ENCODE results near the gene UCK1.

UCK1 gene

GRCh38 chr9:131530920-131531832 is at the start of gene UCK1:
Gene UCK1, minus strand, starts transcription at chr9:131531263. Its CDS starts 89 bp downstream, at chr9:131531174.
- peak; percentile 55 to 68 for DNase-seq

GRCh38 chr9:131580358-131580757 is 49.3 kb upstream of the UCK1 start:
- DNase-seq: no peak

- DNase-seq: no peak
Observed at GRCh38 chr9:131579789-131580211, 48.7 kb upstream of the UCK1 start.

GRCh38 chr9:131578731-131579504 is 47.9 kb upstream of the UCK1 start:
- DNase-seq: peak; percentile 55 to 64

GRCh38 chr9:131578021-131578420 is 47.0 kb upstream of the UCK1 start:
- DNase-seq: no peak

GRCh38 chr9:131577005-131578000 is 46.2 kb upstream of the UCK1 start:
- DNase-seq: no peak

- no peak for DNase-seq
Observed at GRCh38 chr9:131575946-131576853, 45.1 kb upstream of the UCK1 start.

- DNase-seq: no peak
Observed at GRCh38 chr9:131574730-131575640, 43.9 kb upstream of the UCK1 start.

GRCh38 chr9:131567910-131568309 is 36.8 kb upstream of the UCK1 start:
- no peak for DNase-seq

GRCh38 chr9:131566158-131566557 is 35.1 kb upstream of the UCK1 start:
- DNase-seq: no peak

- DNase-seq: no peak
Observed at GRCh38 chr9:131565369-131565768, 34.3 kb upstream of the UCK1 start.

- no peak for DNase-seq
Observed at GRCh38 chr9:131562032-131562959, 31.2 kb upstream of the UCK1 start.

- DNase-seq: peak; percentile 29 to 55
Observed at GRCh38 chr9:131559421-131560000, 28.4 kb upstream of the UCK1 start.

- no peak for DNase-seq
Observed at GRCh38 chr9:131557855-131558548, 26.9 kb upstream of the UCK1 start.

- no peak for DNase-seq
Observed at GRCh38 chr9:131555841-131556673, 25.0 kb upstream of the UCK1 start.

- no peak for DNase-seq
Observed at GRCh38 chr9:131554843-131555351, 23.8 kb upstream of the UCK1 start.

All from Kasumi-1 (cell line).